IgD-negative memory B cell (primary cell): ENCODE results near the gene NCAM2. TPM values are rescaled to one million over a fixed set of nuclear protein-coding genes. Genes with fewer than 3 reads are reported as not detected.
"Not testable (repeated sequence)": the region's sequence is repeated elsewhere in the genome, so short reads cannot be mapped to it uniquely, and the experiment has no call there.

ENCODE experiments used
- H3K27ac Mint-ChIP-seq, 3 donors: one replicate each; pipeline ENCODE4 v1.8.0; 2020 to 2022; ENCODE audit warnings: mild to moderate bottlenecking in 3 of 3, mixed read lengths in 3 of 3, moderate library complexity in 1 of 3
- H3K27me3 Mint-ChIP-seq: one replicate; pipeline ENCODE4 v1.8.0; 2021; ENCODE audit warnings: mixed read lengths
- H3K36me3 Mint-ChIP-seq: one replicate; pipeline ENCODE4 v1.8.0; 2020; ENCODE audit warnings: mild to moderate bottlenecking, mixed read lengths
- H3K4me1 Mint-ChIP-seq, 3 donors: one replicate each; pipeline ENCODE4 v1.8.0; 2020 to 2022; ENCODE audit warnings: mixed read lengths in 3 of 3, mild to moderate bottlenecking in 1 of 3
- H3K4me3 Mint-ChIP-seq, 4 donors: one replicate each; pipeline ENCODE4 v1.8.0; 2020 to 2022; ENCODE audit warnings: mild to moderate bottlenecking in 4 of 4, mixed read lengths in 4 of 4, moderate library complexity in 3 of 4
- H3K9me3 Mint-ChIP-seq, 3 donors: one replicate each; pipeline ENCODE4 v1.8.0; 2020 to 2021; ENCODE audit warnings: mixed read lengths in 3 of 3, mild to moderate bottlenecking in 1 of 3
- polyA plus RNA-seq: library from polyadenylated mRNA; unstranded; fragments of 300-500 nt; fragmentation: Illumina TruSeq; gene quantifications from one replicate; pipeline ENCODE4 v1.2.3, GENCODE V29; 2021

Gene NCAM2
- polyA plus RNA-seq, 1 donor from 2014 or later: not detected

- H3K27ac Mint-ChIP-seq: no peak overlapping the region
- no peaks in the 10 kb centered on the region for H3K27me3 Mint-ChIP-seq
- no peaks in the 10 kb centered on the region for H3K36me3 Mint-ChIP-seq
- H3K4me1 Mint-ChIP-seq: no peaks in the 10 kb centered on the region
- no peaks in the 10 kb centered on the region for H3K9me3 Mint-ChIP-seq
- H3K4me3 Mint-ChIP-seq: no peak overlapping the region
Measured at GRCh38 chr21:21102896-21103295, 104.7 kb downstream of the NCAM2 start.

GRCh38 chr21:21103692-21104091 lies 105.5 kb downstream of the NCAM2 start:
- no peaks in the 10 kb centered on the region for H3K27me3 Mint-ChIP-seq
- no peaks in the 10 kb centered on the region for H3K36me3 Mint-ChIP-seq
- H3K4me3 Mint-ChIP-seq: no peak overlapping the region
- no peaks in the 10 kb centered on the region for H3K9me3 Mint-ChIP-seq
- H3K27ac Mint-ChIP-seq: no peak overlapping the region
- H3K4me1 Mint-ChIP-seq: no peaks in the 10 kb centered on the region

- H3K27ac Mint-ChIP-seq: no peak overlapping the region
- H3K9me3 Mint-ChIP-seq: peaks cover 0 to 3% (median 0%) of the 10 kb centered on the region in 3 donors
- no peak overlapping the region for H3K4me3 Mint-ChIP-seq
- H3K27me3 Mint-ChIP-seq: no peaks in the 10 kb centered on the region
- H3K4me1 Mint-ChIP-seq: no peaks in the 10 kb centered on the region
- H3K36me3 Mint-ChIP-seq: no peaks in the 10 kb centered on the region
Measured at GRCh38 chr21:21109736-21110135, 111.5 kb downstream of the NCAM2 start.

- no peaks in the 10 kb centered on the region for H3K27me3 Mint-ChIP-seq
- no peak overlapping the region for H3K4me3 Mint-ChIP-seq
- H3K27ac Mint-ChIP-seq: no peak overlapping the region
- H3K9me3 Mint-ChIP-seq: peaks cover 0 to 3% (median 0%) of the 10 kb centered on the region in 3 donors
- H3K36me3 Mint-ChIP-seq: no peaks in the 10 kb centered on the region
- no peaks in the 10 kb centered on the region for H3K4me1 Mint-ChIP-seq
Measured at GRCh38 chr21:21111309-21111920, 113.2 kb downstream of the NCAM2 start.

- no peak overlapping the region for H3K27ac Mint-ChIP-seq
- peaks cover 0 to 5% (median 0%) of the 10 kb centered on the region in 3 donors for H3K4me1 Mint-ChIP-seq
- H3K9me3 Mint-ChIP-seq: peaks cover 0 to 3% (median 0%) of the 10 kb centered on the region in 3 donors
Measured at GRCh38 chr21:21114461-21114860, 116.3 kb downstream of the NCAM2 start.

GRCh38 chr21:21119091-21119490 lies 120.9 kb downstream of the NCAM2 start:
- Mint-ChIP-seq H3K4me1 (peaks cover 0 to 5% (median 0%) of the 10 kb centered on the region in 3 donors), H3K9me3 (peaks cover 0 to 6% (median 0%) of the 10 kb centered on the region in 3 donors), H3K36me3 (peaks cover 1% of the 10 kb centered on the region), H3K27me3 (no peaks in the 10 kb centered on the region), H3K4me3 (no peak overlapping the region), H3K27ac (no peak overlapping the region)

More at GRCh38 chr21:21114461-21114860, 116.3 kb downstream of the NCAM2 start:
- Mint-ChIP-seq H3K4me3 (no peak overlapping the region), H3K27me3 (no peaks in the 10 kb centered on the region), H3K36me3 (no peaks in the 10 kb centered on the region)

- H3K4me1 Mint-ChIP-seq: peaks cover 0 to 5% (median 0%) of the 10 kb centered on the region in 3 donors
- peaks cover 1% of the 10 kb centered on the region for H3K36me3 Mint-ChIP-seq
- no peak overlapping the region for H3K27ac Mint-ChIP-seq
- H3K27me3 Mint-ChIP-seq: no peaks in the 10 kb centered on the region
- peaks cover 0 to 6% (median 0%) of the 10 kb centered on the region in 3 donors for H3K9me3 Mint-ChIP-seq
- no peak overlapping the region for H3K4me3 Mint-ChIP-seq
Measured at GRCh38 chr21:21122680-21123079, 124.5 kb downstream of the NCAM2 start.

- Mint-ChIP-seq H3K27me3 (no peaks in the 10 kb centered on the region), H3K9me3 (no peaks in the 10 kb centered on the region), H3K4me3 (no peak overlapping the region), H3K4me1 (no peaks in the 10 kb centered on the region), H3K27ac (no peak overlapping the region), H3K36me3 (no peaks in the 10 kb centered on the region)
Measured at GRCh38 chr21:21132390-21132789, 134.2 kb downstream of the NCAM2 start.

- no peaks in the 10 kb centered on the region for H3K27me3 Mint-ChIP-seq
- H3K36me3 Mint-ChIP-seq: no peaks in the 10 kb centered on the region
- H3K9me3 Mint-ChIP-seq: no peaks in the 10 kb centered on the region
- H3K27ac Mint-ChIP-seq: no peak overlapping the region
- no peak overlapping the region for H3K4me3 Mint-ChIP-seq
- no peaks in the 10 kb centered on the region for H3K4me1 Mint-ChIP-seq
Measured at GRCh38 chr21:21137986-21138385, 139.8 kb downstream of the NCAM2 start.

GRCh38 chr21:21146587-21147373 lies 148.6 kb downstream of the NCAM2 start:
- Mint-ChIP-seq H3K27ac (no peak overlapping the region), H3K4me3 (no peak overlapping the region), H3K4me1 (no peaks in the 10 kb centered on the region), H3K36me3 (no peaks in the 10 kb centered on the region), H3K9me3 (no peaks in the 10 kb centered on the region), H3K27me3 (peaks cover 2% of the 10 kb centered on the region)

GRCh38 chr21:21147374-21147745 lies 149.2 kb downstream of the NCAM2 start:
- no peaks in the 10 kb centered on the region for H3K4me1 Mint-ChIP-seq
- H3K9me3 Mint-ChIP-seq: no peaks in the 10 kb centered on the region
- H3K4me3 Mint-ChIP-seq: no peak overlapping the region
- no peak overlapping the region for H3K27ac Mint-ChIP-seq
- H3K27me3 Mint-ChIP-seq: peaks cover 2% of the 10 kb centered on the region
- no peaks in the 10 kb centered on the region for H3K36me3 Mint-ChIP-seq

GRCh38 chr21:21148009-21148408 lies 149.8 kb downstream of the NCAM2 start:
- peaks cover 2% of the 10 kb centered on the region for H3K27me3 Mint-ChIP-seq

GRCh38 chr21:21148514-21148913 lies 150.3 kb downstream of the NCAM2 start:
- Mint-ChIP-seq H3K36me3 (no peaks in the 10 kb centered on the region), H3K4me1 (no peaks in the 10 kb centered on the region), H3K4me3 (no peak overlapping the region), H3K27me3 (peaks cover 2% of the 10 kb centered on the region), H3K27ac (no peak overlapping the region), H3K9me3 (no peaks in the 10 kb centered on the region)

More at GRCh38 chr21:21148009-21148408, 149.8 kb downstream of the NCAM2 start:
- Mint-ChIP-seq H3K4me3 (no peak overlapping the region), H3K4me1 (no peaks in the 10 kb centered on the region), H3K27ac (no peak overlapping the region), H3K36me3 (no peaks in the 10 kb centered on the region), H3K9me3 (no peaks in the 10 kb centered on the region)

- not testable (repeated sequence) for H3K9me3 Mint-ChIP-seq, H3K36me3 Mint-ChIP-seq, H3K27ac Mint-ChIP-seq, H3K4me3 Mint-ChIP-seq, H3K4me1 Mint-ChIP-seq, H3K27me3 Mint-ChIP-seq
Measured at GRCh38 chr21:21149445-21149844, 151.2 kb downstream of the NCAM2 start.

GRCh38 chr21:21151231-21151630 lies 153.0 kb downstream of the NCAM2 start:
- H3K4me1 Mint-ChIP-seq: no peaks in the 10 kb centered on the region
- H3K4me3 Mint-ChIP-seq: no peak overlapping the region
- H3K27me3 Mint-ChIP-seq: no peaks in the 10 kb centered on the region
- no peaks in the 10 kb centered on the region for H3K9me3 Mint-ChIP-seq
- no peak overlapping the region for H3K27ac Mint-ChIP-seq
- H3K36me3 Mint-ChIP-seq: no peaks in the 10 kb centered on the region

GRCh38 chr21:21156397-21156796 lies 158.2 kb downstream of the NCAM2 start:
- Mint-ChIP-seq H3K27ac (no peak overlapping the region), H3K4me3 (no peak overlapping the region), H3K27me3 (no peaks in the 10 kb centered on the region), H3K36me3 (no peaks in the 10 kb centered on the region), H3K4me1 (no peaks in the 10 kb centered on the region), H3K9me3 (no peaks in the 10 kb centered on the region)
